Measurements from ENCODE around the gene CAPZA2. TPM values are rescaled to one million over a fixed set of nuclear protein-coding genes. Genes with fewer than 3 reads are reported as not detected.
"Not testable (repeated sequence)": the region's sequence is repeated elsewhere in the genome, so short reads cannot be mapped to it uniquely, and the experiment has no call there.

The CAPZA2 gene
- total and polyA plus RNA-seq, 10 of the 15 experiments (the other 5 are each of a cell fraction or from before 2014, with no cell fraction given): 50.0 to 379 (median 117) TPM

DNA sequence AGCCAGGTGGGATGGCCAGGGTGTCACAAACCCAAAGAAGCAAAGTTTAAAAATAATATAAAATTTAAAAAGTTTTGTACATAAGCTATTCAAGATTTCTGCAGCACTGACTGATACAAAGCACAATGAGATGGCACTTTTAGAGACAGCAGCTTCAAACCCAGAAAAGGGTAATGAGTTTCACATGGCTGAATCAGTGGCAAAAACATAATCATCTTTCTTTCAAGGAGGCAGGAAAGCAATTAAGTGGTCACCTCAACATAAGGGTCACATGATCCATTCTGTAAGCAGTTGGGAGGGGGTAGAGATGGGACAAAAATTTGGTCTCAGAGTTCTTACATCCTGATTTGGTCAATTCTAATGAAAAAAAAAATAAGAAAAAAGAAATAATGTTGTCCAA lies 108.8 kb downstream of the CAPZA2 start:
- TF ChIP-seq BHLHE40 (IDR thresholded peaks at IDR 0.05; ENCODE audit: borderline replicate concordance in 1 of 2, low read depth in 2 of 2, low read length in 1 of 2): peak in 1 of 2 experiments; percentile 52; a peak in 1 of 4 replicates
- peak in 1 of 2 experiments; percentile 10; a peak in 2 of 4 replicates for TF ChIP-seq IKZF2 (IDR thresholded peaks at IDR 0.05)
- peak; percentile 15; the same call in 1 of the 2 replicates for TF ChIP-seq USF2 (IDR thresholded peaks at IDR 0.05; ENCODE audit: borderline replicate concordance, low read depth, low read length)
- TF ChIP-seq MTA2 (IDR thresholded peaks at IDR 0.05; ENCODE audit: low read depth): peak; percentile 90
- TF ChIP-seq BACH1 (IDR thresholded peaks at IDR 0.05; ENCODE audit: borderline replicate concordance): peak; percentile 53; the same call in 1 of the 2 replicates
- peak; percentile 94 for TF ChIP-seq RAD51 (IDR thresholded peaks at IDR 0.05)
- peak; percentile 64 for TF ChIP-seq ATF7 (IDR thresholded peaks at IDR 0.05; ENCODE audit: low read depth)
- peak; percentile 31; the same call in 1 of the 2 replicates for TF ChIP-seq BCL11A (IDR thresholded peaks at IDR 0.05; ENCODE audit: low read depth, low read length)
- TF ChIP-seq, protein P1, sequence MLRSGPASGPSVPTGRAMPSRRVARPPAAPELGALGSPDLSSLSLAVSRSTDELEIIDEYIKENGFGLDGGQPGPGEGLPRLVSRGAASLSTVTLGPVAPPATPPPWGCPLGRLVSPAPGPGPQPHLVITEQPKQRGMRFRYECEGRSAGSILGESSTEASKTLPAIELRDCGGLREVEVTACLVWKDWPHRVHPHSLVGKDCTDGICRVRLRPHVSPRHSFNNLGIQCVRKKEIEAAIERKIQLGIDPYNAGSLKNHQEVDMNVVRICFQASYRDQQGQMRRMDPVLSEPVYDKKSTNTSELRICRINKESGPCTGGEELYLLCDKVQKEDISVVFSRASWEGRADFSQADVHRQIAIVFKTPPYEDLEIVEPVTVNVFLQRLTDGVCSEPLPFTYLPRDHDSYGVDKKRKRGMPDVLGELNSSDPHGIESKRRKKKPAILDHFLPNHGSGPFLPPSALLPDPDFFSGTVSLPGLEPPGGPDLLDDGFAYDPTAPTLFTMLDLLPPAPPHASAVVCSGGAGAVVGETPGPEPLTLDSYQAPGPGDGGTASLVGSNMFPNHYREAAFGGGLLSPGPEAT (IDR thresholded peaks at IDR 0.05; ENCODE audit: low read depth): 0 out of 2 replicates have a peak, but pooled peaks have one; percentile 13
- in situ Hi-C loops (cut with MboI); H3K27me3 ChIP-seq (replicated peaks in 1 of 2; ENCODE audit: control insufficient read depth in 2 of 2, insufficient read depth in 2 of 2, low read length in 1 of 2); H2AFZ ChIP-seq (ENCODE audit: control insufficient read depth, low read depth, low read length); H3K36me3 ChIP-seq (ENCODE audit: control insufficient read depth in 2 of 2, insufficient read depth in 2 of 2, low read length in 1 of 2); FAIRE-seq; H3K4me3 ChIP-seq; H4K20me1 ChIP-seq (ENCODE audit: control insufficient read depth, insufficient read depth); H3K9ac ChIP-seq (ENCODE audit: control insufficient read depth, insufficient read depth, low read length); H3K9me3 ChIP-seq (replicated peaks; ENCODE audit: control insufficient read depth, insufficient read depth, low read length); DNase-seq (ENCODE audit: low read depth, low spot score); BruUV-seq (replicated peaks): not testable (repeated sequence)
- peak; percentile 60 for ATAC-seq
- Histone ChIP-seq H3K27ac (ENCODE audit: control insufficient read depth, insufficient read depth) (peak overlapping the region; percentile 57), H3K4me2 (ENCODE audit: control insufficient read depth, insufficient read depth) (peak overlapping the region; percentile 78; the same call in 1 of the 2 replicates), H3K4me1 (ENCODE audit: control insufficient read depth, insufficient read depth, low read length) (peaks cover 21% of the 10 kb centered on the region), H3K79me2 (ENCODE audit: control insufficient read depth, insufficient read depth, low read length) (peaks cover 56% of the 10 kb centered on the region)
- POLR2A ChIA-PET: interaction anchor here (1.0 to 6.1 kb wide), 7 partner anchors 10 to 51 kb away, joined by 3 to 49 read pairs (median 6); partner anchors contain the start of gene ST7
- SMC1A ChIA-PET (ENCODE audit: uncharacterized antibody, unreplicated experiment): interaction anchor here (0.6 to 5.3 kb wide), 17 partner anchors 7 to 163 kb away, joined by 3 to 64 read pairs (median 6); partner anchors contain the start of gene ST7
- CTCF ChIA-PET: interaction anchor here (0.7 to 4.2 kb wide), 13 partner anchors 12 to 190 kb away, joined by 3 to 52 read pairs (median 5); no protein-coding TSS in a partner anchor
- RAD21 ChIA-PET (ENCODE audit: unreplicated experiment): interaction anchor here (0.7 to 4.0 kb wide), 11 partner anchors 10 to 175 kb away, joined by 3 to 21 read pairs (median 4); partner anchors contain the start of gene ST7
- intact Hi-C loops (cut with micrococcal nuclease; ENCODE audit: unreplicated experiment): loop anchor here (2.0 kb wide), 1 partner anchor 16 kb away; no protein-coding TSS in a partner anchor

Small RNA genes lying within 50 kb of the gene (small RNA-seq; reads per million reads assigned to genes)
- gene RF00019 (not detected), gene RF02179 (not detected), gene RF02180 (not detected), gene RF02188 (not detected), gene RNA5SP239 (not detected)

Other genes with a start within 250 kb of the CAPZA2 start
- gene MET, start 190.4 kb upstream of the CAPZA2 start, total RNA-seq (2014; rRNA removed): not detected in 2 replicates
- not detected in 2 replicates for gene MET, start 190.4 kb upstream of the CAPZA2 start, total RNA-seq (2014; rRNA removed; fragmentation: Illumina TruSeq; extraction: Trizol)
- 0.21 TPM in 2 replicates for gene MET, start 190.4 kb upstream of the CAPZA2 start, total RNA-seq (2021)
- not detected in 2 replicates for gene MET, start 190.4 kb upstream of the CAPZA2 start, polyA plus RNA-seq (2011; rRNA removed)
- not detected in 2 replicates for gene MET, start 190.4 kb upstream of the CAPZA2 start, polyA plus RNA-seq (2014; fragmentation: Illumina TruSeq; extraction: Trizol)
- not detected for gene MET, start 190.4 kb upstream of the CAPZA2 start, polyA plus RNA-seq (2014; fragmentation: Nextera tagmentation; extraction: Ambion mirVana)
- gene MET, start 190.4 kb upstream of the CAPZA2 start, polyA plus RNA-seq (2014; rRNA removed): not detected in 2 replicates
- under 1 TPM in 1 of 2 experiments, not detected in 1; 0.01 TPM for gene MET, start 190.4 kb upstream of the CAPZA2 start, polyA plus RNA-seq (2016; fragmentation: Nextera tagmentation; extraction: Ambion mirVana)
- gene ST7, start 90.9 kb downstream of the CAPZA2 start, total RNA-seq (2014; rRNA removed): 62.1 and 74.9 TPM in 2 replicates
- 27.5 and 27.7 TPM in 2 replicates for gene ST7, start 90.9 kb downstream of the CAPZA2 start, total RNA-seq (2014; rRNA removed; fragmentation: Illumina TruSeq; extraction: Trizol)
- gene ST7, start 90.9 kb downstream of the CAPZA2 start, total RNA-seq (2021): 46.0 and 46.9 TPM in 2 replicates
- gene ST7, start 90.9 kb downstream of the CAPZA2 start, polyA plus RNA-seq (2011; rRNA removed): 66.9 and 76.2 TPM in 2 replicates
- gene ST7, start 90.9 kb downstream of the CAPZA2 start, polyA plus RNA-seq (2014; fragmentation: Illumina TruSeq; extraction: Trizol): 76.4 and 90.7 TPM in 2 replicates
- 10 to 100 TPM; 49.9 to 50.5 TPM for gene ST7, start 90.9 kb downstream of the CAPZA2 start, polyA plus RNA-seq (2014; fragmentation: Nextera tagmentation; extraction: Ambion mirVana)
- 56.6 and 63.9 TPM in 2 replicates for gene ST7, start 90.9 kb downstream of the CAPZA2 start, polyA plus RNA-seq (2014; rRNA removed)
- gene ST7, start 90.9 kb downstream of the CAPZA2 start, polyA plus RNA-seq (2016; fragmentation: Nextera tagmentation; extraction: Ambion mirVana): 10 to 100 TPM; 48.9 to 56.7 TPM

All from GM12878 (cell line).